ELF-1 (cell line): ENCODE results near the gene ATF2.
"Not testable (repeated sequence)": the region's sequence is repeated elsewhere in the genome, so short reads cannot be mapped to it uniquely, and the experiment has no call there.

Experiments used
- DNase-seq: peaks from one replicate; pipeline ENCODE4 v3.0.0-alpha.2; 2016; ENCODE audit warnings: low read depth, low spot score

ATF2 gene

GRCh38 chr2:175164235-175164634 is 3.8 kb downstream of the ATF2 start:
- DNase-seq: no peak

GRCh38 chr2:175158894-175159293 is 9.1 kb downstream of the ATF2 start:
- no peak for DNase-seq

GRCh38 chr2:175156534-175156933 is 11.5 kb downstream of the ATF2 start:
- DNase-seq: peak; percentile 30

- no peak for DNase-seq
Measured at GRCh38 chr2:175154661-175155082, 13.3 kb downstream of the ATF2 start.

GRCh38 chr2:175152242-175152641 is 15.8 kb downstream of the ATF2 start:
- no peak for DNase-seq

- no peak for DNase-seq
Measured at GRCh38 chr2:175151791-175152190, 16.2 kb downstream of the ATF2 start.

GRCh38 chr2:175147186-175147585 is 20.8 kb downstream of the ATF2 start:
- no peak for DNase-seq

GRCh38 chr2:175143678-175144077 is 24.3 kb downstream of the ATF2 start:
- DNase-seq: no peak

- DNase-seq: no peak
Measured at GRCh38 chr2:175143191-175143590, 24.8 kb downstream of the ATF2 start.

- DNase-seq: no peak
Measured at GRCh38 chr2:175140332-175140731, 27.7 kb downstream of the ATF2 start.

- no peak for DNase-seq
Measured at GRCh38 chr2:175137793-175138192, 30.2 kb downstream of the ATF2 start.

- DNase-seq: no peak
Measured at GRCh38 chr2:175136334-175137215, 31.4 kb downstream of the ATF2 start.

GRCh38 chr2:175135862-175136261 is 32.1 kb downstream of the ATF2 start:
- DNase-seq: no peak

- no peak for DNase-seq
Measured at GRCh38 chr2:175135177-175135576, 32.8 kb downstream of the ATF2 start.

GRCh38 chr2:175131252-175131651 is 36.8 kb downstream of the ATF2 start:
- no peak for DNase-seq

- no peak for DNase-seq
Measured at GRCh38 chr2:175126661-175127060, 41.3 kb downstream of the ATF2 start.

GRCh38 chr2:175123254-175123653 is 44.7 kb downstream of the ATF2 start:
- DNase-seq: no peak

- DNase-seq: no peak
Measured at GRCh38 chr2:175111200-175111657, 56.8 kb downstream of the ATF2 start.

- DNase-seq: not testable (repeated sequence)
Measured at GRCh38 chr2:175108091-175108490, 59.9 kb downstream of the ATF2 start.

GRCh38 chr2:175107146-175107545 is 60.9 kb downstream of the ATF2 start:
- no peak for DNase-seq

- no peak for DNase-seq
Measured at GRCh38 chr2:175103191-175103590, 64.8 kb downstream of the ATF2 start.

- no peak for DNase-seq
Measured at GRCh38 chr2:175101514-175101913, 66.5 kb downstream of the ATF2 start.

GRCh38 chr2:175097297-175097696 is 70.7 kb downstream of the ATF2 start:
- DNase-seq: no peak
